Effector CD4-positive, alpha-beta T cell (primary cell): ENCODE data around the gene CCT6A.
A peak's percentile ranks its signal among the peaks of the same experiment; 100 is the strongest.
"Not testable (repeated sequence)": the region's sequence is repeated elsewhere in the genome, so short reads cannot be mapped to it uniquely, and the experiment has no call there.

Experiments used
- DNase-seq: peaks from one replicate; pipeline ENCODE4 v3.0.0-alpha.2; 2020
- total RNA-seq: gene quantifications from one replicate; lab custom pipeline; 2026; lab: John Stamatoyannopoulos, UW

CCT6A gene
- total RNA-seq, result 89.7 reads per million, percentile 80 among the genes with 10 or more reads in this experiment

GRCh38 chr7:56051339-56052191 lies at the start of gene CCT6A, which contains the start of gene PSPH:
TSS of gene CCT6A (plus strand) at chr7:56051765. CDS start at chr7:56051849, 84 bp downstream.
TSS of gene PSPH (minus strand) at chr7:56051444. CDS start at chr7:56021212, 30,232 bp downstream.
- DNase-seq, result peak; percentile 87

- no peak for DNase-seq
These were observed 47.8 kb upstream of the CCT6A start for GRCh38 chr7:56003749-56004148.

- no peak for DNase-seq
These were observed 44.4 kb upstream of the CCT6A start for GRCh38 chr7:56007167-56007652.

GRCh38 chr7:56007891-56008290 lies 43.7 kb upstream of the CCT6A start:
- no peak for DNase-seq

GRCh38 chr7:56009695-56010094 lies 41.9 kb upstream of the CCT6A start:
- no peak for DNase-seq

- not testable (repeated sequence) for DNase-seq
These were observed 34.5 kb upstream of the CCT6A start for GRCh38 chr7:56017015-56017414.

GRCh38 chr7:56019501-56019900 lies 32.1 kb upstream of the CCT6A start:
- DNase-seq, result no peak

GRCh38 chr7:56023500-56023899 lies 28.1 kb upstream of the CCT6A start:
- no peak for DNase-seq

GRCh38 chr7:56026538-56026937 lies 25.0 kb upstream of the CCT6A start:
- DNase-seq, result no peak

- DNase-seq, result no peak
These were observed 22.5 kb upstream of the CCT6A start for GRCh38 chr7:56028942-56029630.

GRCh38 chr7:56030340-56030739 lies 21.2 kb upstream of the CCT6A start:
- DNase-seq, result no peak

- DNase-seq, result not testable (repeated sequence)
These were observed 20.0 kb upstream of the CCT6A start for GRCh38 chr7:56031556-56031955.

GRCh38 chr7:56032578-56032977 lies 19.0 kb upstream of the CCT6A start:
- DNase-seq, result not testable (repeated sequence)

GRCh38 chr7:56033671-56034432 lies 17.7 kb upstream of the CCT6A start:
- DNase-seq, result peak; percentile 53

GRCh38 chr7:56040730-56041129 lies 10.8 kb upstream of the CCT6A start:
- no peak for DNase-seq

- DNase-seq, result not testable (repeated sequence)
These were observed 5.8 kb upstream of the CCT6A start for GRCh38 chr7:56045758-56046157.

- no peak for DNase-seq
These were observed 4.7 kb upstream of the CCT6A start for GRCh38 chr7:56046721-56047445.

GRCh38 chr7:56047446-56048116 lies 4.0 kb upstream of the CCT6A start:
- DNase-seq, result not testable (repeated sequence)

- no peak for DNase-seq
These were observed 3.3 kb upstream of the CCT6A start for GRCh38 chr7:56048245-56048644.

GRCh38 chr7:56048763-56049162 lies 2.8 kb upstream of the CCT6A start:
- DNase-seq, result not testable (repeated sequence)

- no peak for DNase-seq
These were observed 569 bp upstream of the CCT6A start for GRCh38 chr7:56051053-56051338.

GRCh38 chr7:56053379-56053778 lies 1.8 kb downstream of the CCT6A start:
- DNase-seq, result no peak
